Lung (tissue), 12 donors: Measurements from ENCODE around the gene TBCEL. TPM values are rescaled to one million over a fixed set of nuclear protein-coding genes. Genes with fewer than 3 reads are reported as not detected.
A peak's percentile ranks its signal among the peaks of the same experiment; 100 is the strongest.

Experiments
- ATAC-seq: fragments of 200-7000 bp; cut with Tn5 transposase; one replicate; pipeline ENCODE4 v1.9.1; 2020; ENCODE audit warnings: moderate number of reproducible peaks; ENCODE audit not compliant: insufficient read depth, low FRiP score
- DNase-seq, 3 donors: peaks; one replicate each; pipeline ENCODE4 v3.0.0-alpha.2; 2013 to 2017
- H3K27ac ChIP-seq, 2 donors: one replicate each; pipeline ENCODE4 v1.5.1; 2013; ENCODE audit warnings: mild to moderate bottlenecking in 2 of 2, moderate library complexity in 2 of 2, control low read depth in 1 of 2, inconsistent platforms in 1 of 2, low read depth in 1 of 2, low read length in 1 of 2
- H3K27me3 ChIP-seq, 3 donors: one replicate each; pipeline ENCODE4 v1.5.1; 2013; ENCODE audit warnings: low read length in 2 of 3; ENCODE audit not compliant: control insufficient read depth in 3 of 3, insufficient read depth in 3 of 3
- H3K36me3 ChIP-seq, 4 donors: one replicate each; pipeline ENCODE4 v1.5.1; 2013; ENCODE audit warnings: low read length in 4 of 4, mild to moderate bottlenecking in 1 of 4, moderate library complexity in 1 of 4; ENCODE audit not compliant: control insufficient read depth in 4 of 4, insufficient read depth in 4 of 4
- H3K4me1 ChIP-seq, 5 donors: one replicate each; pipeline ENCODE4 v1.5.1; 2013; ENCODE audit warnings: low read length in 5 of 5, mild to moderate bottlenecking in 2 of 5, moderate library complexity in 1 of 5; ENCODE audit not compliant: control insufficient read depth in 5 of 5, insufficient read depth in 5 of 5
- H3K4me3 ChIP-seq: one replicate; pipeline ENCODE4 v1.5.1; 2013; ENCODE audit warnings: mild to moderate bottlenecking, control low read depth, moderate library complexity
- H3K9ac ChIP-seq, 2 donors: one replicate each; pipeline ENCODE4 v1.5.1; 2013; ENCODE audit warnings: low read length in 2 of 2, control low read depth in 1 of 2; ENCODE audit not compliant: insufficient read depth in 1 of 2
- H3K9me3 ChIP-seq, 4 donors: one replicate each; pipeline ENCODE4 v1.5.1; 2013; ENCODE audit warnings: low read length in 3 of 4, mild to moderate bottlenecking in 1 of 4, moderate library complexity in 1 of 4; ENCODE audit not compliant: control insufficient read depth in 4 of 4, insufficient read depth in 3 of 4
- CTCF ChIP-seq: IDR thresholded peaks from 2 replicates; pipeline ENCODE4 v1.5.1; 2012; ENCODE audit warnings: mild to moderate bottlenecking; ENCODE audit errors: control extremely low read depth, extremely low read depth
- WGBS, 2 donors: extraction: QIAGEN DNeasy Blood & Tissue Kit; methylation state at CpG; one replicate each; pipeline ENCODE4 v1.1.7; 2013; 5-methylcytosine and 5-hydroxymethylcytosine counted together
- polyA plus RNA-seq, 2 donors: library from polyadenylated mRNA; stranded (reverse); fragments of 200-250 nt; gene quantifications; one replicate each; pipeline ENCODE4 v1.2.1, GENCODE V29; 2013
- total RNA-seq, 2 donors: library from RNA; depleted of rRNA in 1 of 2; stranded (reverse); fragments of >200 nt in 1 of 2; gene quantifications; one replicate each; pipeline ENCODE4 v1.2.1, GENCODE V29; 2014 to 2021
- donor health status: control.
- donor health status: control.
- donor health status: Bipolar disorder and iron deficiency.
- donor health status: healthy.
- donor health status: DM: yes; HTN: yes; CAD: no.

The TBCEL gene
- total and polyA plus RNA-seq, 4 donors, result 5.0 to 73.2 (median 17.5) TPM

GRCh38 chr11:121040614-121041002, 16.7 kb downstream of the TBCEL start:
- Histone ChIP-seq H3K9ac (no peak overlapping the region), H3K27me3 (no peaks in the 10 kb centered on the region), H3K9me3 (no peaks in the 10 kb centered on the region), H3K36me3 (peaks cover 0 to 3% (median under 1%) of the 10 kb centered on the region in 4 donors), H3K4me1 (peaks cover 0 to 20% (median 6%) of the 10 kb centered on the region in 5 donors), H3K4me3 (no peak overlapping the region), H3K27ac (no peak overlapping the region)
- DNase-seq (peak in 2 of 3 donors; percentile 27 to 46), ATAC-seq (no peak)
- 67 to 87% methylated on average over 3 of the region's 3 CpGs for WGBS, 2 donors
- no peak for TF ChIP-seq CTCF

GRCh38 chr11:121041072-121041471, 17.2 kb downstream of the TBCEL start:
- WGBS, 2 donors, result 73 to 90% methylated on average over 5 of the region's 5 CpGs
- no peak for DNase-seq
- no peak for TF ChIP-seq CTCF
- no peak for ATAC-seq
- no peak overlapping the region for H3K4me3 ChIP-seq
- no peak overlapping the region for H3K27ac ChIP-seq
- H3K9ac ChIP-seq, result no peak overlapping the region
- peaks cover 0 to 7% (median 3%) of the 10 kb centered on the region in 4 donors for H3K36me3 ChIP-seq
- no peaks in the 10 kb centered on the region for H3K9me3 ChIP-seq
- H3K4me1 ChIP-seq, result peaks cover 0 to 19% (median 5%) of the 10 kb centered on the region in 5 donors
- H3K27me3 ChIP-seq, result no peaks in the 10 kb centered on the region

GRCh38 chr11:121042296-121042695, 18.4 kb downstream of the TBCEL start:
- 74 to 93% methylated on average over 1 of the region's 1 CpG for WGBS, 2 donors
- no peak for ATAC-seq
- Histone ChIP-seq H3K27me3 (no peaks in the 10 kb centered on the region), H3K4me3 (no peak overlapping the region), H3K9me3 (no peaks in the 10 kb centered on the region), H3K36me3 (peaks cover 3 to 9% (median 5%) of the 10 kb centered on the region in 4 donors), H3K4me1 (peaks cover 0 to 17% (median 5%) of the 10 kb centered on the region in 5 donors), H3K27ac (no peak overlapping the region), H3K9ac (no peak overlapping the region)
- no peak for TF ChIP-seq CTCF
- no peak for DNase-seq

GRCh38 chr11:121047926-121048325, 24.0 kb downstream of the TBCEL start:
- DNase-seq (no peak), ATAC-seq (no peak)
- Histone ChIP-seq H3K36me3 (peaks cover 4 to 20% (median 7%) of the 10 kb centered on the region in 4 donors), H3K9ac (no peak overlapping the region), H3K4me1 (no peaks in the 10 kb centered on the region), H3K27ac (no peak overlapping the region), H3K27me3 (no peaks in the 10 kb centered on the region), H3K4me3 (no peak overlapping the region), H3K9me3 (no peaks in the 10 kb centered on the region)
- 93 to 96% methylated on average over 1 of the region's 1 CpG for whole genome bisulfite sequencing, 2 donors
- no peak for TF ChIP-seq CTCF
